CD14-positive monocyte (primary cell): ENCODE data around the gene CUL1. TPM values are rescaled to one million over a fixed set of nuclear protein-coding genes. Genes with fewer than 3 reads are reported as not detected.

Experiments used
- DNase-seq, 3 donors: peaks; one replicate each; pipeline ENCODE4 v3.0.0-alpha.2; 2011 to 2022
- H2AFZ ChIP-seq: 2 replicates; pipeline ENCODE4 v1.6.0; 2012; ENCODE audit warnings: mild to moderate bottlenecking, low read depth, low read length, inconsistent platforms; ENCODE audit not compliant: insufficient read depth, poor library complexity, severe bottlenecking
- H3K27ac ChIP-seq, 2 donors: 1 replicate in 1 of 2; 2 replicates in 1 of 2; pipeline ENCODE4 v1.5.1; 2012 to 2013; ENCODE audit warnings: low read length in 2 of 2, control low read depth in 1 of 2, inconsistent platforms in 1 of 2, low read depth in 1 of 2, mild to moderate bottlenecking in 1 of 2
- H3K27me3 ChIP-seq, 2 donors: one replicate each; pipeline versions ENCODE4 v1.6.0 to v1.6.1; 2011 to 2013; ENCODE audit warnings: low read length in 2 of 2; ENCODE audit not compliant: control insufficient read depth in 2 of 2, insufficient read depth in 2 of 2
- H3K36me3 ChIP-seq, 2 donors: replicated peaks in 1 of 2; 1 replicate in 1 of 2; 2 replicates in 1 of 2; pipeline versions ENCODE4 v1.5.1 to v1.6.1; 2012 to 2013; ENCODE audit warnings: low read length in 2 of 2, control low read depth in 1 of 2, inconsistent platforms in 1 of 2, mild to moderate bottlenecking in 1 of 2; ENCODE audit not compliant: insufficient read depth in 2 of 2, control insufficient read depth in 1 of 2
- H3K4me1 ChIP-seq, 2 donors: 1 replicate in 1 of 2; 2 replicates in 1 of 2; pipeline versions ENCODE4 v1.5.1 to v1.6.1; 2012 to 2013; ENCODE audit warnings: low read length in 2 of 2, control low read depth in 1 of 2, inconsistent platforms in 1 of 2, mild to moderate bottlenecking in 1 of 2, moderate library complexity in 1 of 2; ENCODE audit not compliant: insufficient read depth in 2 of 2, control insufficient read depth in 1 of 2
- H3K4me2 ChIP-seq: replicated peaks from 2 replicates; pipeline ENCODE3; 2012; ENCODE audit warnings: low read length, moderate library complexity, mild to moderate bottlenecking; ENCODE audit not compliant: poor library complexity, severe bottlenecking; ENCODE audit errors: extremely low read depth
- H3K4me3 ChIP-seq, 3 experiments: fragments of 200-600 bp in 1 of 3; sonication (generic) in 1 of 3; replicated peaks in 1 of 3; 1 replicate in 2 of 3; 2 replicates in 1 of 3; pipeline ENCODE4 v1.5.1; 2011 to 2013; ENCODE audit warnings: low read length in 3 of 3, mild to moderate bottlenecking in 3 of 3, control low read depth in 2 of 3, low read depth in 2 of 3, inconsistent platforms in 1 of 3, moderate library complexity in 1 of 3
- H3K79me2 ChIP-seq: 2 replicates; pipeline ENCODE4 v1.6.0; 2012; ENCODE audit warnings: mild to moderate bottlenecking, control low read depth, inconsistent platforms, low read length, moderate library complexity; ENCODE audit not compliant: insufficient read depth
- H3K9ac ChIP-seq: 2 replicates; pipeline ENCODE4 v1.6.0; 2017; ENCODE audit warnings: low read length, mild to moderate bottlenecking; ENCODE audit not compliant: insufficient read depth, poor library complexity, severe bottlenecking
- H3K9me3 ChIP-seq, 2 donors: replicated peaks in 1 of 2; 1 replicate in 1 of 2; 2 replicates in 1 of 2; pipeline versions ENCODE4 v1.5.1 to v1.6.1; 2012 to 2013; ENCODE audit warnings: low read length in 2 of 2, control low read depth in 1 of 2; ENCODE audit not compliant: control insufficient read depth in 1 of 2, insufficient read depth in 1 of 2
- H4K20me1 ChIP-seq: 2 replicates; pipeline ENCODE4 v1.6.0; 2012; ENCODE audit warnings: mild to moderate bottlenecking, low read length, control low read depth, moderate library complexity; ENCODE audit not compliant: insufficient read depth
- H3K27ac Mint-ChIP-seq, 7 donors: one replicate each; pipeline ENCODE4 v1.8.0; 2020; ENCODE audit warnings: mild to moderate bottlenecking in 7 of 7, mixed read lengths in 7 of 7, moderate library complexity in 6 of 7, inconsistent platforms in 2 of 7
- H3K27me3 Mint-ChIP-seq, 3 donors: one replicate each; pipeline ENCODE4 v1.8.0; 2021 to 2022; ENCODE audit warnings: low read depth in 3 of 3, mild to moderate bottlenecking in 3 of 3, mixed read lengths in 3 of 3, moderate library complexity in 3 of 3, inconsistent platforms in 1 of 3
- H3K36me3 Mint-ChIP-seq, 2 donors: one replicate each; pipeline ENCODE4 v1.8.0; 2020; ENCODE audit warnings: mixed read lengths in 2 of 2, inconsistent platforms in 1 of 2, mild to moderate bottlenecking in 1 of 2
- H3K4me1 Mint-ChIP-seq: one replicate; pipeline ENCODE4 v1.8.0; 2020; ENCODE audit warnings: mild to moderate bottlenecking, mixed read lengths
- H3K4me3 Mint-ChIP-seq, 2 donors: one replicate each; pipeline ENCODE4 v1.8.0; 2020; ENCODE audit warnings: mild to moderate bottlenecking in 2 of 2, mixed read lengths in 2 of 2, moderate library complexity in 1 of 2
- H3K9me3 Mint-ChIP-seq, 7 donors: one replicate each; pipeline ENCODE4 v1.8.0; 2020 to 2022; ENCODE audit warnings: mixed read lengths in 7 of 7, mild to moderate bottlenecking in 6 of 7, moderate library complexity in 6 of 7, inconsistent platforms in 2 of 7
- CTCF ChIP-seq: fragments of 200-600 bp; IDR thresholded peaks from one replicate; pipeline ENCODE4 v1.8.0; 2022; ENCODE audit warnings: antibody characterized with exemption, mild to moderate bottlenecking
- WGBS: methylation state at CpG from one replicate; pipeline ENCODE4 v1.1.5; 2013; ENCODE audit warnings: missing lambda C conversion rate; ENCODE audit not compliant: insufficient coverage; 5-methylcytosine and 5-hydroxymethylcytosine counted together
- intact Hi-C, 2 donors: fragments of 100-400 bp; cut with micrococcal nuclease; formaldehyde crosslinking; loops; one replicate each; pipeline versions ENCODE4 v1.15.0 to v1.15.1; 2023
- polyA plus RNA-seq, 3 donors: library from polyadenylated mRNA; depleted of rRNA in 1 of 3; unstranded in 2 of 3; stranded (reverse) in 1 of 3; fragments of 300-500 nt in 2 of 3; fragments of >200 nt in 1 of 3; fragmentation: Illumina TruSeq in 2 of 3; gene quantifications; 1 replicate in 2 of 3; 2 replicates in 1 of 3; pipeline ENCODE4 v1.2.3, GENCODE V29; 2012 to 2021

CUL1 gene
- polyA plus RNA-seq, 3 donors = 22.8 to 32.6 (median 23.9) TPM

- peaks cover 0 to 4% (median 2%) of the 10 kb centered on the region in 7 donors for H3K9me3 Mint-ChIP-seq
These were observed 45.9 kb upstream of the CUL1 start for GRCh38 chr7:148652773-148653172.

GRCh38 chr7:148657929-148658328, 40.8 kb upstream of the CUL1 start:
- Histone ChIP-seq H3K36me3 (no peaks in the 10 kb centered on the region), H2AFZ (no peak overlapping the region), H3K4me3 (no peak overlapping the region), H3K9ac (no peak overlapping the region), H3K9me3 (no peaks in the 10 kb centered on the region), H3K4me2 (no peak overlapping the region), H3K27me3 (no peaks in the 10 kb centered on the region), H4K20me1 (no peaks in the 10 kb centered on the region), H3K27ac (no peak overlapping the region), H3K4me1 (no peaks in the 10 kb centered on the region), H3K79me2 (no peaks in the 10 kb centered on the region)
- WGBS = 100% methylated on average over 3 of the region's 4 CpGs
- DNase-seq = no peak
- Mint-ChIP-seq H3K4me1 (no peaks in the 10 kb centered on the region), H3K27me3 (peaks cover 0 to 2% (median 0%) of the 10 kb centered on the region in 3 donors), H3K9me3 (peaks cover 0 to 8% (median 1%) of the 10 kb centered on the region in 7 donors), H3K4me3 (no peak overlapping the region), H3K27ac (no peak overlapping the region), H3K36me3 (peaks cover 0 to 1% of the 10 kb centered on the region in 2 donors)
- intact Hi-C loops = no loop called here
- TF ChIP-seq CTCF = no peak

More at GRCh38 chr7:148652773-148653172, 45.9 kb upstream of the CUL1 start:
- Histone ChIP-seq H3K27ac (no peak overlapping the region), H3K79me2 (no peaks in the 10 kb centered on the region), H3K4me2 (no peak overlapping the region), H2AFZ (no peak overlapping the region), H3K9me3 (no peaks in the 10 kb centered on the region), H3K4me3 (no peak overlapping the region), H3K36me3 (no peaks in the 10 kb centered on the region), H3K27me3 (no peaks in the 10 kb centered on the region), H3K9ac (no peak overlapping the region), H3K4me1 (no peaks in the 10 kb centered on the region), H4K20me1 (no peaks in the 10 kb centered on the region)
- Mint-ChIP-seq H3K27me3 (peaks cover 0 to 2% (median 0%) of the 10 kb centered on the region in 3 donors), H3K27ac (no peak overlapping the region), H3K36me3 (no peaks in the 10 kb centered on the region), H3K4me3 (no peak overlapping the region), H3K4me1 (no peaks in the 10 kb centered on the region)
- intact Hi-C loops = no loop called here
- no peak for DNase-seq
- no peak for TF ChIP-seq CTCF
